Measurements from ENCODE around the gene ADI1.

ADI1 gene

DNA sequence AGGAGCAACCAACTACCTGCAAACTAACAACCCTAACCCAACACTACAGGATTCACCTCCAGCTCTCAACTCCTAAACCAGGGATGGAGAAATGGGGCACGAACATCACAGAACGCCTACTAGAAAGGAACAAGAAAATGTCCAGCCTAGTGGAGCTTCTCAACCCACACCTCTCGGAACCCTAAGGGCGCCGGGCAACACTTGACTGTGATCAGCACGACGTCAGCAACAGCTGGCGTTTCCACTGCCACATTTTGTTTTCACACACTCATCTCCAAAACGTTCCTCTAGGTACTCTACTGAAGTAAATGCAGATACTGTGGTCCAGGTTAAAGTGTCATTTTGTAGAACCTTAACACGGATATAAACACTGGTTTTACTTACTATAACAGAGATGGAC is 34.6 kb upstream of the ADI1 start:
- no peak for DNase-seq
- Histone ChIP-seq H3K9ac (ENCODE audit: low read length) (no peak overlapping the region), H2AFZ (ENCODE audit: low read length) (no peak overlapping the region), H3F3A (ENCODE audit: insufficient read depth, low read length) (peaks cover 7% of the 10 kb centered on the region; the same call in 1 of the 2 replicates), H3K9me3 (replicated peaks; ENCODE audit: insufficient read depth, low read length) (no peaks in the 10 kb centered on the region), H3K4me2 (ENCODE audit: low read depth, low read length) (no peak overlapping the region), H3K9me2 (replicated peaks; ENCODE audit: insufficient read depth, low read length) (no peaks in the 10 kb centered on the region), H3K4me3 (ENCODE audit: low read length) (no peak overlapping the region), H3K27ac (ENCODE audit: low read length) (no peak overlapping the region), H4K20me1 (ENCODE audit: insufficient read depth, low read length) (no peaks in the 10 kb centered on the region), H3K36me3 (replicated peaks; ENCODE audit: insufficient read depth, low read length) (peaks cover 19% of the 10 kb centered on the region), H3K27me3 (replicated peaks; ENCODE audit: insufficient read depth, low read length) (no peaks in the 10 kb centered on the region), H3K4me1 (ENCODE audit: low read length) (peaks cover 9% of the 10 kb centered on the region), H3K79me2 (ENCODE audit: low read length) (peaks cover 47% of the 10 kb centered on the region)
- no peak for TF ChIP-seq EZH2phosphoT487 (IDR thresholded peaks at IDR 0.05; ENCODE audit: low read length)
- TF ChIP-seq, protein P1, sequence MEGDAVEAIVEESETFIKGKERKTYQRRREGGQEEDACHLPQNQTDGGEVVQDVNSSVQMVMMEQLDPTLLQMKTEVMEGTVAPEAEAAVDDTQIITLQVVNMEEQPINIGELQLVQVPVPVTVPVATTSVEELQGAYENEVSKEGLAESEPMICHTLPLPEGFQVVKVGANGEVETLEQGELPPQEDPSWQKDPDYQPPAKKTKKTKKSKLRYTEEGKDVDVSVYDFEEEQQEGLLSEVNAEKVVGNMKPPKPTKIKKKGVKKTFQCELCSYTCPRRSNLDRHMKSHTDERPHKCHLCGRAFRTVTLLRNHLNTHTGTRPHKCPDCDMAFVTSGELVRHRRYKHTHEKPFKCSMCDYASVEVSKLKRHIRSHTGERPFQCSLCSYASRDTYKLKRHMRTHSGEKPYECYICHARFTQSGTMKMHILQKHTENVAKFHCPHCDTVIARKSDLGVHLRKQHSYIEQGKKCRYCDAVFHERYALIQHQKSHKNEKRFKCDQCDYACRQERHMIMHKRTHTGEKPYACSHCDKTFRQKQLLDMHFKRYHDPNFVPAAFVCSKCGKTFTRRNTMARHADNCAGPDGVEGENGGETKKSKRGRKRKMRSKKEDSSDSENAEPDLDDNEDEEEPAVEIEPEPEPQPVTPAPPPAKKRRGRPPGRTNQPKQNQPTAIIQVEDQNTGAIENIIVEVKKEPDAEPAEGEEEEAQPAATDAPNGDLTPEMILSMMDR (IDR thresholded peaks at IDR 0.05; ENCODE audit: low read length): no peak
- TF ChIP-seq EZH2 (optimal IDR thresholded peaks at IDR 0.05; ENCODE audit: low read depth, low read length): no peak

GRCh38 chr2:3547915-3548314 is 28.6 kb upstream of the ADI1 start:
- Histone ChIP-seq H3K79me2 (ENCODE audit: low read length) (no peaks in the 10 kb centered on the region; the same call in 1 of the 2 replicates), H3K9me2 (replicated peaks; ENCODE audit: insufficient read depth, low read length) (no peaks in the 10 kb centered on the region), H3K4me1 (ENCODE audit: low read length) (no peaks in the 10 kb centered on the region), H3K9ac (ENCODE audit: low read length) (no peak overlapping the region), H3K27ac (ENCODE audit: low read length) (no peak overlapping the region), H3K27me3 (replicated peaks; ENCODE audit: insufficient read depth, low read length) (no peaks in the 10 kb centered on the region), H4K20me1 (ENCODE audit: insufficient read depth, low read length) (no peaks in the 10 kb centered on the region; the same call in 1 of the 2 replicates), H3K9me3 (replicated peaks; ENCODE audit: insufficient read depth, low read length) (no peaks in the 10 kb centered on the region), H3K4me2 (ENCODE audit: low read depth, low read length) (no peak overlapping the region), H3K4me3 (ENCODE audit: low read length) (no peak overlapping the region), H3F3A (ENCODE audit: insufficient read depth, low read length) (no peaks in the 10 kb centered on the region), H3K36me3 (replicated peaks; ENCODE audit: insufficient read depth, low read length) (peaks cover 19% of the 10 kb centered on the region), H2AFZ (ENCODE audit: low read length) (no peak overlapping the region)
- no peak for TF ChIP-seq EZH2 (optimal IDR thresholded peaks at IDR 0.05; ENCODE audit: low read depth, low read length)
- no peak for TF ChIP-seq EZH2phosphoT487 (IDR thresholded peaks at IDR 0.05; ENCODE audit: low read length)
- TF ChIP-seq, protein P1 (IDR thresholded peaks at IDR 0.05; ENCODE audit: low read length): no peak
- no peak for DNase-seq

GRCh38 chr2:3545788-3546478 is 26.6 kb upstream of the ADI1 start:
- TF ChIP-seq EZH2 (optimal IDR thresholded peaks at IDR 0.05; ENCODE audit: low read depth, low read length) (no peak), EZH2phosphoT487 (IDR thresholded peaks at IDR 0.05; ENCODE audit: low read length) (no peak)
- peaks cover 22% of the 10 kb centered on the region for H3K36me3 ChIP-seq (replicated peaks; ENCODE audit: insufficient read depth, low read length)
- H4K20me1 ChIP-seq (ENCODE audit: insufficient read depth, low read length): no peaks in the 10 kb centered on the region; the same call in 1 of the 2 replicates
- H2AFZ ChIP-seq (ENCODE audit: low read length): no peak overlapping the region
- H3K9me2 ChIP-seq (replicated peaks; ENCODE audit: insufficient read depth, low read length): no peaks in the 10 kb centered on the region
- no peak overlapping the region for H3K4me3 ChIP-seq (ENCODE audit: low read length)
- H3K4me1 ChIP-seq (ENCODE audit: low read length): no peaks in the 10 kb centered on the region
- peaks cover 10% of the 10 kb centered on the region; the same call in 1 of the 2 replicates for H3K79me2 ChIP-seq (ENCODE audit: low read length)
- no peaks in the 10 kb centered on the region for H3K27me3 ChIP-seq (replicated peaks; ENCODE audit: insufficient read depth, low read length)
- H3K27ac ChIP-seq (ENCODE audit: low read length): no peak overlapping the region
- no peaks in the 10 kb centered on the region for H3F3A ChIP-seq (ENCODE audit: insufficient read depth, low read length)
- H3K4me2 ChIP-seq (ENCODE audit: low read depth, low read length): no peak overlapping the region
- no peak for DNase-seq
- H3K9ac ChIP-seq (ENCODE audit: low read length): no peak overlapping the region
- H3K9me3 ChIP-seq (replicated peaks; ENCODE audit: insufficient read depth, low read length): no peaks in the 10 kb centered on the region

Data from MM.1S (cell line).